ENCODE data around the gene CYP8B1. TPM values are rescaled to one million over a fixed set of nuclear protein-coding genes. Genes with fewer than 3 reads are reported as not detected.

The CYP8B1 gene
- total RNA-seq, 3 donors from 2014 or later: 0.05 to 0.10 (median 0.05) TPM

GRCh38 chr3:42830437-42831320, 45.0 kb downstream of the CYP8B1 start:
- ATAC-seq: no peak
- Mint-ChIP-seq H3K27me3 (ENCODE audit: low read depth) (peaks cover 11% of the 10 kb centered on the region), H3K4me1 (ENCODE audit: low read depth) (peaks cover 5% of the 10 kb centered on the region), H3K9me3 (no peaks in the 10 kb centered on the region), H3K36me3 (ENCODE audit: insufficient read depth) (no peaks in the 10 kb centered on the region), H3K4me3 (no peak overlapping the region)
- no peak for DNase-seq

GRCh38 chr3:42829628-42830436, 45.8 kb downstream of the CYP8B1 start:
- no peak for ATAC-seq
- DNase-seq: no peak
- H3K4me1 Mint-ChIP-seq (ENCODE audit: low read depth): peaks cover 5% of the 10 kb centered on the region
- H3K36me3 Mint-ChIP-seq (ENCODE audit: insufficient read depth): no peaks in the 10 kb centered on the region
- peaks cover 17% of the 10 kb centered on the region for H3K27me3 Mint-ChIP-seq (ENCODE audit: low read depth)
- H3K4me3 Mint-ChIP-seq: no peak overlapping the region
- no peaks in the 10 kb centered on the region for H3K9me3 Mint-ChIP-seq

DNA sequence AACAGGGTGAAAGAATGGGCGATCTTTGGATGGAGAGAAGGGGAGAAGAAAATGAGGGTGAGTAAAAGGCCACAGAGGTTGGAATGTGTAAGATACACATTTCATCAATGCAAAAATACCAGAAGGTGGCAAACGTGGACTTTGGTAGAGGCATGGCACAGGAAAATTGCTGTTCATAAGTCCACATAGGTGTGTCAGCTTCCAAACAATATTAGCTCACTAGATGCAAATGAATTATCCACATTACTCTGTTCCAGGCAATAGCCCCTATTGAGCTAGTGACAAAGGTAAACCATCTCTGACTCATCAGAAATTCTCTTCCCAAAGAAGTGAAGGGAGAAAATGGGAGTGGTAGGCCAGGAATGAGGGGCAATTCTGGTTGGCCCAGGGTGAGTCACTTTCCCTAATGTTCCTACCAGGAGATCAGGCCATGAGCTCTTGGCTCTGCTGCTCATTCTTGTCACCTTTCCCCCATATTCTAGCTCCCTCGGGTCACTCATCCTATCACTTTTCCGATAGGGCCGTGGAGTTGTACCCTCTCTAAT, 46.5 kb downstream of the CYP8B1 start:
- no peak for ATAC-seq
- DNase-seq: no peak
- peaks cover 17% of the 10 kb centered on the region for H3K27me3 Mint-ChIP-seq (ENCODE audit: low read depth)
- no peaks in the 10 kb centered on the region for H3K36me3 Mint-ChIP-seq (ENCODE audit: insufficient read depth)
- H3K4me1 Mint-ChIP-seq (ENCODE audit: low read depth): peaks cover 5% of the 10 kb centered on the region
- no peaks in the 10 kb centered on the region for H3K9me3 Mint-ChIP-seq
- H3K4me3 Mint-ChIP-seq: no peak overlapping the region

DNA sequence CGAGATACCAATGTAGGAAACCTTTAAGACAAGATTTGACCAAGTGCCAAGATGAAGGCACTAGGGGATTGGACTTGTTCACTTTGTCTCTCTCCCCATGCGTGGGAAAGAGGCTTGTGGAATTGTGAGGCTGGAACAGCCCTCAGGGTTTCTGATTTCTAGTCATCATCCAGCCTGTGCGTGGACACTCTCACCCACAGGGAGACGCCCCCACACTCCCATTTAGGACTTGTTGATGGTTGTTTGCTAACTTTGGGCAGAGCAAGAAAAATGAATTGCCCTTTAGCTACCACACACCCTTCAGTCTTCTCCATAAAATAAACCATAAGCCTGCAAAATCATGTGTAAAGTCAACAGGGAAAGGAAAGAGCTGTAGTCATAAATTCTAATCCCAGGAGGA, 48.0 kb downstream of the CYP8B1 start:
- H3K4me3 Mint-ChIP-seq: no peak overlapping the region
- no peaks in the 10 kb centered on the region for H3K9me3 Mint-ChIP-seq
- H3K27me3 Mint-ChIP-seq (ENCODE audit: low read depth): peaks cover 17% of the 10 kb centered on the region
- H3K4me1 Mint-ChIP-seq (ENCODE audit: low read depth): peaks cover 5% of the 10 kb centered on the region
- no peaks in the 10 kb centered on the region for H3K36me3 Mint-ChIP-seq (ENCODE audit: insufficient read depth)
- DNase-seq (no peak), ATAC-seq (no peak)

DNA sequence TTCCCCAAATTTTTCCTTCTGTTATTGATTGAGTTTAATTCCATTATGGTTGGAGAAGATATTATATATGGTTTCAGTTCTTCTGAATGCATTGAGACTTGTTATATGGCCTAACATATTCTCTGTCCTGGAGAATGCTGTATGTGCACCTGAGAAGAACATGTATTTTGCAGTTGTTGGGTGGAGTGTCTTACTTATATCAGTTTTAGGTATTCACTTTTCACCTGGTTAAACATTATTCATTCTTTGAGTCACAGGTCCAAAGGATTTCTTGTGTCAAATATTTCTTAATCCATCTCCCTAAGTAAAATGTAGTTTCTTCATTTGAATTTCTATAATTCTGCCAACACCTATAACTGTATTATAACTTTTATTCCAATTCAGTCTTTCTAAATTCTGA, 48.7 kb downstream of the CYP8B1 start:
- H3K36me3 Mint-ChIP-seq (ENCODE audit: insufficient read depth): no peaks in the 10 kb centered on the region
- no peaks in the 10 kb centered on the region for H3K9me3 Mint-ChIP-seq
- no peak overlapping the region for H3K4me3 Mint-ChIP-seq
- ATAC-seq: no peak
- peaks cover 5% of the 10 kb centered on the region for H3K4me1 Mint-ChIP-seq (ENCODE audit: low read depth)
- no peak for DNase-seq
- H3K27me3 Mint-ChIP-seq (ENCODE audit: low read depth): peaks cover 17% of the 10 kb centered on the region

DNA sequence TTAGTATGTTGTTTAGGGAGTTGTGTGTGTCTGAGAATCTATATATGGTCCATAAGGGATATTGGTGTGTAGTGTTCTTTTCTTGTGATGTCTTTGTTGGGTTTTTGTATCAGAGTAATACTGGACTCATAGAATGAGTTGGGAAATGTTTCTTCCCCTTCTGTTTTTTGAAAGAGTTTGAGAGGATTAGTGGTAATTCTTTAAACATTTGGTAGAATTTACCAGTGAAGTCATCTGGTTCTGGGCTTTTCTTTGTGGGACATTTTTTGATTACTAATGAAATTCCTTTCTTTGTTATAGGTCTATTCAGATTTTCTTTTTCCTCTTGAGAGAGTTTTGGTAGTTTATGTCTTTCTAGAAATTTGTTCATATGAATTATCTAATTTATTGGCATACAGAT, 49.5 kb downstream of the CYP8B1 start:
- H3K36me3 Mint-ChIP-seq (ENCODE audit: insufficient read depth): no peaks in the 10 kb centered on the region
- H3K27me3 Mint-ChIP-seq (ENCODE audit: low read depth): peaks cover 17% of the 10 kb centered on the region
- ATAC-seq (no peak), DNase-seq (no peak)
- H3K9me3 Mint-ChIP-seq: no peaks in the 10 kb centered on the region
- no peak overlapping the region for H3K4me3 Mint-ChIP-seq
- peaks cover 2% of the 10 kb centered on the region for H3K4me1 Mint-ChIP-seq (ENCODE audit: low read depth)

GRCh38 chr3:42823351-42823750, 52.3 kb downstream of the CYP8B1 start:
- ATAC-seq (no peak), DNase-seq (no peak)
- no peaks in the 10 kb centered on the region for H3K9me3 Mint-ChIP-seq
- no peaks in the 10 kb centered on the region for H3K4me1 Mint-ChIP-seq (ENCODE audit: low read depth)
- no peaks in the 10 kb centered on the region for H3K36me3 Mint-ChIP-seq (ENCODE audit: insufficient read depth)
- H3K4me3 Mint-ChIP-seq: no peak overlapping the region
- peaks cover 12% of the 10 kb centered on the region for H3K27me3 Mint-ChIP-seq (ENCODE audit: low read depth)

DNA sequence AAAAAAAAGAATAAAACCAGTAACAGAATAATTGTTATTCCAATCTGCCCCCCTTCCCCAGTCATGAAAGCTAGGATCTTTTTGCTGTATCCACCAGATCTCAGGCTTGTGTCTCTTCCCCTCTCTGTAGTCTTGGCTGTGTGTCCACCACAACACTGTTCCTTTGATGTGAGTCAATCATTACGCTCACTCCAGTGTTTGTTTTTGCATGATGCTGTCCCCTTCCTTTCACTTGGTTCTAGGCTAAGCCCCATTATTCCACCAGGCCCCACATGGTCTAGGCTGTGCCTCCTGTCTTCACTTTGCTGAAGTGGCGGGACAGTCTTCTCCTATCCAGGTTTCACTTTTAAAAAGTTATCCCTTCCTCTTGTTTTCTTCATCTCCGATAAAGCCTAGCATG, 52.9 kb downstream of the CYP8B1 start:
- Mint-ChIP-seq H3K36me3 (ENCODE audit: insufficient read depth) (no peaks in the 10 kb centered on the region), H3K4me1 (ENCODE audit: low read depth) (no peaks in the 10 kb centered on the region), H3K9me3 (no peaks in the 10 kb centered on the region), H3K4me3 (no peak overlapping the region), H3K27me3 (ENCODE audit: low read depth) (peaks cover 8% of the 10 kb centered on the region)
- ATAC-seq (no peak), DNase-seq (no peak)

Other genes with a start within 250 kb of the CYP8B1 start
- under 1 TPM; 0.26 to 0.79 (median 0.56) TPM for gene ZBTB47, start 222.2 kb downstream of the CYP8B1 start, total RNA-seq
- not detected for gene KLHL40, start 190.3 kb downstream of the CYP8B1 start, total RNA-seq
- gene HHATL, start 173.1 kb downstream of the CYP8B1 start, total RNA-seq: not detected
- under 1 TPM; 0.29 to 0.73 (median 0.35) TPM for gene CCDC13, start 102.6 kb downstream of the CYP8B1 start, total RNA-seq
- gene HIGD1A, start 71.4 kb downstream of the CYP8B1 start, total RNA-seq: 10 to 100 TPM; 75.5 to 88.7 (median 83.0) TPM
- gene ACKR2, start 66.4 kb downstream of the CYP8B1 start, total RNA-seq: under 1 TPM; 0.13 to 0.56 (median 0.14) TPM
- gene ZNF662, start 30.3 kb upstream of the CYP8B1 start, total RNA-seq: 1 to 10 TPM in 2 of 3 donors, under 1 TPM in 1; 0.33 to 1.4 (median 1.0) TPM
- gene GASK1A, start 103.4 kb upstream of the CYP8B1 start, total RNA-seq: not detected
- gene POMGNT2, start 230.2 kb upstream of the CYP8B1 start, total RNA-seq: 10 to 100 TPM in 2 of 3 donors, 1 to 10 TPM in 1; 10.0 to 10.6 (median 10.4) TPM

Measured in activated T-cell treated with anti-CD3 and anti-CD28 coated beads, Interleukin-2, amount 50 U/mL, for 4 hours (primary cell).